CD4-positive, alpha-beta T cell (primary cell): Measurements from ENCODE around the gene KCNQ2. TPM values are rescaled to one million over a fixed set of nuclear protein-coding genes. Genes with fewer than 3 reads are reported as not detected.

Source experiments
- ATAC-seq: fragments of 200-7000 bp; cut with Tn5 transposase; one replicate; pipeline ENCODE4 v1.10.0; 2022; ENCODE audit warnings: mild to moderate bottlenecking; ENCODE audit not compliant: poor library complexity
- CTCF ChIA-PET: fragments of 350-600 bp; sonication (Branson Sonifier 250); formaldehyde crosslinking; loops from one replicate; lab custom pipeline; 2021; ENCODE audit warnings: antibody characterized with exemption, inconsistent platforms; lab: Charles Lee
- POLR2A ChIA-PET: fragments of 350-600 bp; sonication (Branson Sonifier 250); formaldehyde crosslinking; loops from one replicate; lab custom pipeline; 2021; ENCODE audit warnings: antibody characterized with exemption, inconsistent platforms; lab: Charles Lee
- DNase-seq, 14 experiments: peaks; one replicate each; pipeline ENCODE4 v3.0.0-alpha.2; 2013 to 2020; ENCODE audit warnings: mixed read lengths in 2 of 14
- H3K27ac ChIP-seq, 2 donors: one replicate each; pipeline versions ENCODE4 v1.5.1 to v1.7.0; 2013; ENCODE audit warnings: low read length in 2 of 2, low read depth in 1 of 2, mild to moderate bottlenecking in 1 of 2
- H3K27me3 ChIP-seq, 2 experiments: 1 replicate in 1 of 2; 2 replicates in 1 of 2; pipeline versions ENCODE4 v1.6.1 to v1.7.0; 2013; ENCODE audit warnings: low read length in 2 of 2, control low read depth in 1 of 2, mild to moderate bottlenecking in 1 of 2, moderate library complexity in 1 of 2; ENCODE audit not compliant: insufficient read depth in 2 of 2, control insufficient read depth in 1 of 2
- H3K36me3 ChIP-seq: one replicate; pipeline ENCODE4 v1.6.1; 2013; ENCODE audit warnings: low read length, control low read depth; ENCODE audit not compliant: insufficient read depth
- H3K4me1 ChIP-seq: one replicate; pipeline ENCODE4 v1.6.1; 2013; ENCODE audit warnings: low read length, control low read depth; ENCODE audit not compliant: insufficient read depth
- H3K4me3 ChIP-seq: one replicate; pipeline ENCODE4 v1.5.1; 2013; ENCODE audit warnings: mild to moderate bottlenecking, low read length, moderate library complexity
- H3K9me3 ChIP-seq, 2 experiments: 1 replicate in 1 of 2; 2 replicates in 1 of 2; pipeline versions ENCODE4 v1.6.1 to v1.7.0; 2013; ENCODE audit warnings: low read length in 2 of 2, mild to moderate bottlenecking in 2 of 2, control low read depth in 1 of 2, moderate library complexity in 1 of 2; ENCODE audit not compliant: control insufficient read depth in 1 of 2, insufficient read depth in 1 of 2
- H3K27ac Mint-ChIP-seq: one replicate; pipeline ENCODE4 v1.8.0; 2020; ENCODE audit warnings: mixed read lengths
- H3K27me3 Mint-ChIP-seq: one replicate; pipeline ENCODE4 v1.8.0; 2021; ENCODE audit warnings: mixed read lengths
- H3K36me3 Mint-ChIP-seq: one replicate; pipeline ENCODE4 v1.8.0; 2021; ENCODE audit warnings: low read depth, mixed read lengths
- H3K4me1 Mint-ChIP-seq: one replicate; pipeline ENCODE4 v1.8.0; 2021; ENCODE audit warnings: low read depth, mixed read lengths
- H3K4me3 Mint-ChIP-seq: one replicate; pipeline ENCODE4 v1.8.0; 2020; ENCODE audit warnings: mild to moderate bottlenecking, mixed read lengths
- H3K9me3 Mint-ChIP-seq: one replicate; pipeline ENCODE4 v1.8.0; 2020; ENCODE audit warnings: mixed read lengths
- CTCF ChIP-seq: fragments of 200-600 bp; IDR thresholded peaks from one replicate; pipeline ENCODE4 v1.8.0; 2022; ENCODE audit warnings: antibody characterized with exemption, mild to moderate bottlenecking
- intact Hi-C, 2 experiments: fragments of 100-400 bp; cut with DNase I in 1 of 2; cut with micrococcal nuclease in 1 of 2; formaldehyde crosslinking; loops; one replicate each; pipeline versions ENCODE4 v1.15.1 to v1.9.0; 2023 to 2025; cut with DNase I, micrococcal nuclease
- total RNA-seq, 174 experiments: library from RNA in 2 of 174; stranded (reverse) in 2 of 174; gene quantifications; one replicate each; pipeline ENCODE4 v1.2.3 and lab custom pipeline; 2021 to 2026

KCNQ2 gene
- total RNA-seq, 2 experiments from 2014 or later = not detected

GRCh38 chr20:63478346-63479302, 6.2 kb upstream of the KCNQ2 start:
- TF ChIP-seq CTCF = no peak
- H3K36me3 ChIP-seq = no peaks in the 10 kb centered on the region
- ChIA-PET POLR2A (no interaction called here), CTCF (no interaction called here)
- Mint-ChIP-seq H3K4me1 (no peaks in the 10 kb centered on the region), H3K36me3 (no peaks in the 10 kb centered on the region), H3K27ac (no peak overlapping the region), H3K9me3 (no peaks in the 10 kb centered on the region), H3K4me3 (no peak overlapping the region), H3K27me3 (peaks cover 52% of the 10 kb centered on the region)
- H3K4me3 ChIP-seq = no peak overlapping the region
- no peak overlapping the region for H3K27ac ChIP-seq
- intact Hi-C loops = no loop called here
- H3K4me1 ChIP-seq = no peaks in the 10 kb centered on the region
- H3K27me3 ChIP-seq = peaks cover 39 to 56% of the 10 kb centered on the region in 2 experiments
- DNase-seq (no peak), ATAC-seq (no peak)
- H3K9me3 ChIP-seq = peaks cover 0 to 26% of the 10 kb centered on the region in 2 experiments

GRCh38 chr20:63477944-63478343, 5.5 kb upstream of the KCNQ2 start:
- TF ChIP-seq CTCF = no peak
- Histone ChIP-seq H3K27me3 (peaks cover 46 to 59% of the 10 kb centered on the region in 2 experiments), H3K27ac (no peak overlapping the region), H3K36me3 (no peaks in the 10 kb centered on the region), H3K4me1 (no peaks in the 10 kb centered on the region), H3K4me3 (no peak overlapping the region), H3K9me3 (peaks cover 0 to 33% of the 10 kb centered on the region in 2 experiments)
- POLR2A ChIA-PET = no interaction called here
- H3K4me1 Mint-ChIP-seq = no peaks in the 10 kb centered on the region
- H3K36me3 Mint-ChIP-seq = no peaks in the 10 kb centered on the region
- intact Hi-C loops = no loop called here
- H3K9me3 Mint-ChIP-seq = no peaks in the 10 kb centered on the region
- ATAC-seq (no peak), DNase-seq (no peak)
- H3K4me3 Mint-ChIP-seq = no peak overlapping the region
- H3K27me3 Mint-ChIP-seq = peaks cover 57% of the 10 kb centered on the region
- H3K27ac Mint-ChIP-seq = no peak overlapping the region
- CTCF ChIA-PET = no interaction called here

DNA sequence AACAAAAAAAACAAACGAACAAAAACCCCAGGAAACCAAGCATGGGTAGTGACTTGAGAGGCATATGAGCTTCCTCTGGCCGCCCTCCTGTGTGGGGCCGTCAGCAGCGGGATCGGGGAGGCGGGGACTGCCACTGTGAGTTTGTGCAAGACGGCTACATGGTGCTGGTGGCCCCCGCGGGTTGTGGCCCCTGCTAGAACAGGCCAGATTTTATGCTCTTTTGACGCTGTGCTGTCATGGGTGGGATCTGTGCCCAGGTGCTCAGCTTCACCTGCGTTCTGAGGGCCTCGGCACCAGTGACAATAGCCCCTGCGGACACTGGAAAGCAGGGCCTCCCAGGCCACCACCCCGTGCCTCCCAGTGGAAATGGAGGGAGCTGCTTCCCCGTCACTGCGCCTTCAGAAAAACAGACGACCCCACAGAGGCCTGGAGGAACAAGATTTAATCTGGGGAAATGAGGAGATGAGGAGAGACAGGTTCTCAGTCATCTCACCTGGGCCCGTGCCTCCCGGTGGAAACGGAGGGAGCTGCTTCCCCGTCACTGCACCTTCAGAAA, 4.7 kb upstream of the KCNQ2 start:
- TF ChIP-seq CTCF = no peak
- H3K36me3 ChIP-seq = no peaks in the 10 kb centered on the region
- H3K27me3 ChIP-seq = peaks cover 46 to 56% of the 10 kb centered on the region in 2 experiments
- H3K27ac Mint-ChIP-seq = no peak overlapping the region
- POLR2A ChIA-PET = interaction anchor here (0.6 kb wide), 1 partner anchor 646 kb away, joined by 4 read pairs; no protein-coding TSS in a partner anchor
- ATAC-seq (no peak), DNase-seq (no peak)
- peaks cover under 1% of the 10 kb centered on the region for H3K4me1 ChIP-seq
- intact Hi-C loops = no loop called here
- H3K4me3 Mint-ChIP-seq = no peak overlapping the region
- H3K27ac ChIP-seq = no peak overlapping the region
- H3K9me3 ChIP-seq = peaks cover 0 to 29% of the 10 kb centered on the region in 2 experiments
- H3K27me3 Mint-ChIP-seq = peaks cover 50% of the 10 kb centered on the region
- H3K4me1 Mint-ChIP-seq = no peaks in the 10 kb centered on the region
- no peaks in the 10 kb centered on the region for H3K9me3 Mint-ChIP-seq
- CTCF ChIA-PET = no interaction called here
- H3K36me3 Mint-ChIP-seq = no peaks in the 10 kb centered on the region
- H3K4me3 ChIP-seq = no peak overlapping the region
